NCI-H345 treated with DMSO at 0.1 percent for 48 hours (cell line): ENCODE data around the gene DDX23.

Source experiments
- DNase-seq: peaks from one replicate; lab custom pipeline; 2025; ENCODE audit not compliant: unreplicated experiment; lab: John Stamatoyannopoulos, UW

Gene DDX23

DNA sequence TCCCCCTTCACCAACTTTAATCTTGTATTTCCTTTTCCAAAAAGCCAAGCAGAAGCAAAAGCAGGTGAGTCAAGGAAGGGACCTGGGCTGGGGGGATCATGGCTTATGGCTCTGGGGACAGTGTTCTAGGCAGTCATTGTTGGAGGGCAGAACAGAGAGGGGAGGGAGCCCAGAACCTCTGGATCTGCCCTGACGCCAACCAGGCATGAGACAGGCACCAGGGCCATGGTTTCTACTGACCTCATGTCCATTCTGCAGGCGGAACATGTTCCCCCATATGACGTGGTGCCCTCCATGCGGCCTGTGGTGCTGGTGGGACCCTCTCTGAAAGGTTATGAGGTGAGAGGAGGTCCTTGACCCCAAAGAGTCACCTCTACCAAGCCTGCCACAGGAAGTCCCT, 27.1 kb downstream of the DDX23 start:
- DNase-seq, result no peak

GRCh38 chr12:48824112-48824511, 27.9 kb downstream of the DDX23 start:
- no peak for DNase-seq

DNA sequence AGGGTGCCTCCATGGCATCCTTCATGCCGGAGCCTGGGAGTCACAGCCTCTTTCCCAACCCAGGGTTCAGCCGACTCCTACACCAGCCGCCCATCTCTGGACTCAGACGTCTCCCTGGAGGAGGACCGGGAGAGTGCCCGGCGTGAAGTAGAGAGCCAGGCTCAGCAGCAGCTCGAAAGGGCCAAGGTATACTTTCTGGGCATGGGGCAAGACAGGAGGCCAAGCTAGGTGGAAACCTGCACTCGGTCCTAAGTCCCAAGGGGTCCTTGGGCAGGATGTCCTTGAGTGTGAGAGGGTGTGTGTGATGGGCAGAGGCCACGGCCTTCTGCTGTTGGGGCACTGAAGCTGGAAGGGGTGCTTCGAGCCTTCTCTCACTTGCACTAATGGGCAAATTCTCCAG, 28.7 kb downstream of the DDX23 start:
- DNase-seq, result no peak

- no peak for DNase-seq
Observed at GRCh38 chr12:48822711-48823110, 29.3 kb downstream of the DDX23 start.

GRCh38 chr12:48822139-48822538, 29.8 kb downstream of the DDX23 start:
- DNase-seq, result no peak

- DNase-seq, result no peak
Observed at GRCh38 chr12:48819986-48820725, 31.8 kb downstream of the DDX23 start.

DNA sequence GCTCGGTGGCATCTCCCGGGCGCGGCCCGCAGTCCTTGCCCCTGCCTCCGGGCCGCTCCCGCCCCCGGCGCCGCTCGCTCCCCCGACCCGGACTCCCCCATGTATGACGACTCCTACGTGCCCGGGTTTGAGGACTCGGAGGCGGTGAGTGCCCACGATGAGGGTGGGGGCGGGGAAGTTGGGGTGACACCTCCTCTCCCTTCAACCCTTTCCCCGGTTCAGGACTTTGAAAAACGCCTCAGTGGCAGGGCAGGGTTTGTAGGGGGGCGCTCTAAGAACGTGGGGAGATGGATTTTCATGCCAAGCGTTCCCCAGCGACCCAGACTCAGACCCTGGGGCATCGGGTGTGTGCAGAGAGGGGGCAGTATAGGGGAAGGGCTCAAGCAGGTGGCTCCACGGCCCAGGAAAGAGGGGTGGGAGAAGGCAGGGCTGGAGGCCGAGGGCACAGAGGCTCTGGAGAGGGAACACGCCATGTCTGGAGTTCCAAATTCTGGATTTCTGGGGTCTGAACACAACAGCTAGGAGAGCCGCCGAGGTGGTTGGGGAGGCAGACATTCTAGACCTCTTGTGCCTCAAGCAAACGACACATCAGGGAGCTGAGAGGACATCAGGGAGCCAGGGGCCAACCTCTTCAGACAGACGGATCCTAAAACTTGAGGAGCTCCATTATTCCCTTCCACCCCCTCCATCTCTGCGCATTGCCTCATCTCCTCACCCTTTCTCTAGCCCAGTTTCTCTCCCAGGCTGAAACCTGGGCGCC, 33.0 kb downstream of the DDX23 start:
- DNase-seq, result no peak

- no peak for DNase-seq
Observed at GRCh38 chr12:48817873-48818830, 33.8 kb downstream of the DDX23 start, which contains the start of gene CACNB3. CACNB3 (plus strand) TSS chr12:48818496; CDS start chr12:48818930, 434 bp downstream.

DNA sequence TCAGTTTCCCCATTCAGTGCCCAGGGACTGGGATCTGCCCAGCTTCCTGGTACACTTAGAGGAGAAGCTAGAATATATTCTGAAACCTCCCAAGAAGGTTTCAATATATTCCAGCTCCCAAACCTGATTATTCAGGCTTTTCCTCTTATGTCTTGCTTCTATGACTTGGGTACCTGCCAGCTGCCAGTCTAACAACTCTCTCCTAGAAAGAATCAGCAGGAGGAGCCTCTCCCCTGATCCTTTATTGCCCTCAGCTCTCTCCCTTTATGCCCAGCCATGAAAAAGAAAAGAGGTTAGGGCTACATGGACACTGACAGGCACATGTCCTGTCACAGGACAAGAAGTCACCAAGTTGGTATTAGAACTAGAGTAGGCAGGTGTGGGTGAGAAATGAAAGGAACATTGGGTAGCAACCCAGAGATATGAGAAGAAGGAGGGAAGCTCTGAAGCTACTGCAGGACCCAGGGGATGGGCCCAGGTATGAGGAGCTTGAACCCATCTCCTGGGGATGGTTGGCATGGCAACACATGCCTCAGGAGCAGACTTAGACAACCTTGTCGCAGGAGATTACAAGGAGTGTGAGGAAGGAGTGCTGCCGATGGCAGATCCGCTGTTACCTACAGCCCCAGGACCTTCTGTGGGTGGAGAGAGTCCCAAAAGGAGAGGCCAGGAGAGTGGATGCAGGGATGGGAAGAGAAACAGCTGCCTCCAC, 35.7 kb downstream of the DDX23 start:
- no peak for DNase-seq

DNA sequence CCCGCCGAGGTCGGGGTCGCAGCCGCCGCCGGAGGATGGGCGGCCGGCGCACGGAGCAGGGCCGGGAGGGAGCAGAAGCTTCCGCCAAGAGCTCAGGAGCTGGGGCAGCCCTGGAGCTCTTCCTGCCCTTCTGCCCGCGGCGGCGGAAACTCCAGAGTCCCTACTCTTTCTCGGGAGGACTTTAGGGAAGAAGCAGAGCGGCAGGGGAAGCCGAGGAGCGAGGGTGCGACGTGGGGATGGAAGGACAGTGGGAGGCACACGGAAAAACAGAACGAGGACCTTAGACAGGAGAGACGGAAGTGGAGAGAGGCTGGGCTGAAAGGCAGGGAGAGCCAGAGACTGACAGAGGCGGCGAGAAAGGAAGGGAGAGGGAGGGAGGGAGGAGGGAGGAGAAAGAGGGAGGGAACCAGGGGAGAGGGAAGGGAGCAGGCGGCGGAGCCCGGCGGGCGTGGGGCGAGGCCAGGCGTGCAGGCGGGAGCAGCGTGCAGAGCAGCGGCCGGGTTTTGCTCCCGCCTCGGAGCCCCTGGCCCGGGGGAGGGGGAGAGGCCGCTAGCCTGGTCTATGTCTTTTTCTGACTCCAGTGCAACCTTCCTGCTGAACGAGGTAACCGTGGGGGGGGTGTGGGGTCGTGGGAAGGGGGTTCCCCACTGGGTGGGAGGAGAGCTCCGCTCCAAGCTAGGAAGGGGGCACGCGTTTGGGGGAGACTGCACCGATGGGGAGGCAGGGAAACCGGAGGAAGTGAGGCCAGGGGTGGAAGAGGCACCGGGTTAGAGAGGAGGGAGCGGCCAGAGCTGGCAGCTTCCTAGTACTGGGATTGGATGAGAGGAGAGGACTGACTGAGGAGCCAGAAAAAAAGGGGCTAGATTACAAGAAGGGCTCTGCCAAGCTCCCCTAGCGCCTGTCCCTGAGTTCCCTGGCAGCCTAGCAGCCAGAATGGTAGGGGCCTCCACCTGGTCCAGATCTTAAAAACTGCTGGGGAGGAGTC, 36.5 kb downstream of the DDX23 start:
- DNase-seq, result no peak

- DNase-seq, result no peak
Observed at GRCh38 chr12:48814262-48815125, 37.5 kb downstream of the DDX23 start.

GRCh38 chr12:48813465-48814261, 38.3 kb downstream of the DDX23 start:
- DNase-seq, result no peak

DNA sequence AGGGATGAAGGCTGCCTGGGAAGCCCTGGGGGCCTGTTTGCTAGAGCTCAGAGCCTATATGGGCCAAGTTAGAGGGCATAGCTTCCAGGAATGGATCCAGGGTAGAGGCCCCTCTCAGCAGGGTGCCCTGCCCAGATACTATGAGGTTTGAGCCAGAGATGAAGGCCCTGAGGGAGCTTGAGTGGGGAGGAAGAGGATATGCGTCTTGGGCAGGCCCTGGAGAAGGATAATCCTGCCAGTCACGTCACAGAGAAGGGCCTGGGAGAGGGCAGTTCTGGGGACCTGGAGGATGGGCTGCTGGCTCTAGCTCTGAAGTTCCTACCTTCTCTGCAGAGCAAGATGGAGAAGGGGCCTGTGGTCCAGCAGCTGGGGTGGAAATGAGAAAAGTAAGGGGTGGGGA, 39.6 kb downstream of the DDX23 start:
- no peak for DNase-seq

DNA sequence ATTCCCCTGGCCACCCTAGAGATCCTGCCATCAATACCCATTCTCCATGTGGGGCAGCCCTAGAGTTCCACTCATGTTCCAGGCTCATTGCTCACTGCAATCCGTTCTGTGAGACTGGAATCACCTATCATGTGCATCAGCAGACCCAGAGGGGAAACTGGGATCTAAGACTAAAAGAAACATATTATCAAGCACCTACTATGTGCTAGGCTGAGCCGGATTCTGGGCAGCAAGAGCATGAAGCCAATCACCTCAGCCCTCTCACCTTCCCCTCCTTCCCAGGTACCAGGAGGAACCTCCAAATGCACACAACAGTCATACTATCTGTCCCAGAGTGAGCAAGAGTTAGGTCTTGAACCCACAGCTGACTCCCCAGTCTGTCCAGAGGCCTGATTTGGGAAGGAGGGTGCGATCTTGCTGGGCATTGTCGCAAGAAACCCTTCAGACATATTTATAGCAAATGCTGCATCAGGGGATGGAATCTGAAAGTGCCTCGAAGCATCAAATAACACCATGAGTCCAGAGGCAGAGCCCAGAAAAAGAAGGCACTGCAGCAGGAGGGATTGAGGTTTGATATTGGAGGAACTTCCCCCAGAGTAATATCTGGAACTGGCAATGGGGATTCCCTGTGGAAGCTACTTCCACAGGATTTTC, 40.4 kb downstream of the DDX23 start:
- DNase-seq, result no peak

GRCh38 chr12:48810903-48811431, 41.0 kb downstream of the DDX23 start:
- DNase-seq, result no peak

DNA sequence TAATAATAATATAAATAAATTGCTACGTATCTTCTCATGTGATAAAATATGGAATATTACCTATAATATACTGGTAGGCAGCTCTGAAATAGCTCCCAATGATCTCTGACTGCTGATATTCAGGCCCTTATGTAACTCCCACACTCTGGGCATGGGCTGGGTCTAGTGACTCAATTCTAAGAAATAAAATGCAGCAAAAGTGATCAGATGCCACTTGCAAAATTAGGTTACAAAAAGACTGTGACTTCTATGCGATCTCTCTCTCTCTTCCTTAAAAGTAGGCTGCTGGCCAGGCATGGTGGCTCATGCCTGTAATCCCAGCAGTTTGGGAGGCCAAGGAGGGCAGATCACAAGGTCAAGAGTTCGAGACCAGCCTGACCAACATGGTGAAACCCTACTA, 44.0 kb downstream of the DDX23 start:
- no peak for DNase-seq

- no peak for DNase-seq
Observed at GRCh38 chr12:48803675-48804074, 48.3 kb downstream of the DDX23 start.
